ENCODE measurements around the gene ZFP90.

GRCh38 chr16:68529608-68529930, 9.5 kb upstream of the ZFP90 start:
- TF ChIP-seq CTCF (IDR thresholded peaks at IDR 0.05; ENCODE audit: insufficient read depth, low read length, poor library complexity, severe bottlenecking) (no peak), EZH2phosphoT487 (conservative IDR thresholded peaks at IDR 0.05; ENCODE audit: low read length) (no peak)
